Smooth muscle cell of trachea (primary cell): Measurements from ENCODE around the gene GAS7. TPM values are rescaled to one million over a fixed set of nuclear protein-coding genes. Genes with fewer than 3 reads are reported as not detected.

Experiments
- total RNA-seq: library from RNA; depleted of rRNA; stranded (reverse); fragments of >200 nt; gene quantifications from 2 replicates; pipeline ENCODE4 v1.2.1, GENCODE V29; 2014

The GAS7 gene
- total RNA-seq, result 8.3 and 8.4 TPM in 2 replicates

GRCh38 chr17:10198509-10199249 is at the start of gene GAS7:
Gene GAS7 (minus strand): TSS chr17:10198606.

DNA sequence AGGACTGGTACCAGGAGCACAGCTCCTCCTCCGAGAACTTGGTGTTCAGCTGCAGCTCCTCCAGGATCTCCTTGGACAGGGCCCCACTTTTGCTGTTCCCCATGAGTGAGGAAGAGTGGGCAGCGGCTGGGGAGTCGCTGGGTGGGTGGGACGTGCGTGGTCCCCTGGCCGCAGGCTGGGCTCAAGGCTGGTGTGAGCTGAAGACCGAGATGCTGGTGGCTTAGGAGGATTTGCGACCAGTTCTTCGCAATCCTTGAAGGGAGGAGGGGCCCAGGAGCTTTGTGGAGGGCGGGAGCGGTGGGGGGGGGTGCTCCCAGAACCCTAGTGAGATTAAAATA is 293.4 kb downstream of the GAS7 start, which contains the start of gene RCVRN:
Gene RCVRN, minus strand, starts transcription at position 194 of the 338 bp plus-strand sequence. Its CDS starts 91 bp downstream, at position 103.

Other genes starting within 250 kb of the GAS7 start
- gene MYH13, start 174.4 kb upstream of the GAS7 start, total RNA-seq, result not detected in 2 replicates
- not detected in 2 replicates for gene MYH8, start 223.3 kb upstream of the GAS7 start, total RNA-seq